GM18870 (cell line): ENCODE data around the gene FASTK.

Source experiments
- ATAC-seq: cut with Tn5 transposase; IDR thresholded peaks from one replicate; pipeline ENCODE4 v1.9.1; 2021; ENCODE audit warnings: moderate library complexity; ENCODE audit not compliant: unreplicated experiment

FASTK gene

GRCh38 chr7:151068069-151068773, 12.4 kb downstream of the FASTK start:
- ATAC-seq = no peak

- ATAC-seq = no peak
Observed at GRCh38 chr7:151066273-151066974, 14.2 kb downstream of the FASTK start.

DNA sequence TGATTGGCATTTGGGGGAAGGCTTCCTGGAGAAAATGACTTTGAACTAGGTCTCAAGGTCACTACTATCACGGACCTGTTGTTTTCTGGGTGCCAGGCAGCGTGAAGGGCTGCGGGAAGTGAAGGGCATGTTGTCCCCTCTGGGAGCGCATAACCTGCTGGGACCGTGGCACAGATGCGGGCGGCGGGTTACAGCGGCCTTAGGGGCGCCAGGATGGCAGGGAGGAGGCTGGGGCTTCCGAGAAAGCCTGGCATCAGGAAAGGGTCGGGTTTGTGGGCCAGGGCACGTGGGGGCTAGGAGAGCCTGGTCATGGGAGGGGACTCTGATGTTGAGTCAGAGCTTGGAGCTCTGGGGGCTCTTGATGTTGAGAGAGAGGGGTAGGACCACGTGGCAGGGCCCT, 15.1 kb downstream of the FASTK start:
- ATAC-seq = no peak

DNA sequence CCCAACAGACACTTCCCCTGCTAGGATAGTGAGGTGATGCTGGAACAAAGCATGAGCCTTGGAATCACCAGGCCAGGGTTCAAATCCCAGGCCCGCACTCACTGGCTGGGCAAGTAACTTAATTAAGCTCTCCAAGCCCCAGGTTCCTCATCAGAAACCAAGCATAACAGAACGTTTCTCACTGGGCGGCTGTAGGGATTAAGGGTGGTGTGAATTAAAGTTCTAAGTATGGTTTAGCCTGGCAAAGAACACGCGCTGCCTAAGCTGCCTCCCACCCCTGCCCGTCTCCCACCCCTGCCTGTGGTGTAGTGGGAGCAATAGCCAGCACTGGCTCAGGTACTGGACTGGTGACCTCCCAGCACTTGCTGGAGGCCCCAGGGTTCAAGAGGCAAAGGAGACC, 15.6 kb downstream of the FASTK start:
- ATAC-seq = no peak

DNA sequence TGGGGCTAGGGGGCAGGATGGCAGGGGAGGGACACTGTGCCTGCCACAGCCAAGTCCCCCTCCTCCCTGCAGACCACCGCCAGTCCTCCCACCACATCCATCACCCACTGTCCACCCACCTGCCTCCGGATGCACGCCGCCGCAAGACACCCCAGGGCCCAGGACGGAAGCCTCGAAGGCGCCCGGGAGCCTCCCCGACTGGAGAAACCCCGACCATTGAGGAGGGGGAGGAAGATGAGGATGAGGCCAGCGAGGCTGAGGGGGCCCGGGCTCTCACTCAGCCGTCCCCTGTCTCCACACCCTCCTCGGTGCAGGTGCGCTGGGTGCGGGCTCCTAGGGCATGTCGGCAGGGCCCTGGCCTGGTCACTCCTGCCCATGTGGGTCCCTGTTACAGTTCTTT, 16.2 kb downstream of the FASTK start:
- no peak for ATAC-seq

DNA sequence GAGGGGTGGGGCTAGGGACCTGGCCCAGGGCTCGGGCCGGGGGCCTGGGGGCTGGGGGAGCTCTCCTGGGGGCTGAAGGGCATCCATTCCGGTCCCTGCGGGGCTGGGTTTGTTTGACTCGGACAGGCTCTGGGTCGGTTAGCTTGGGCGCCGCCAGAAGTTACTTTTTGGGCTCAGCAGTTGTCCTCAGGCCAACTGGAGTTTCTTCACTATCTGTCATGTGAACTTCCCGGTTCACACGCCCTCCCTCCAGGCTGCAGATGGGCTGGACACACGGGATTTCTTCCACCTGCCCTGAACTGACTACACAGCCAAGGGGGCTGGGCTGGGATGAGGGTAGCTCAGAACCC, 17.4 kb downstream of the FASTK start:
- ATAC-seq = no peak

DNA sequence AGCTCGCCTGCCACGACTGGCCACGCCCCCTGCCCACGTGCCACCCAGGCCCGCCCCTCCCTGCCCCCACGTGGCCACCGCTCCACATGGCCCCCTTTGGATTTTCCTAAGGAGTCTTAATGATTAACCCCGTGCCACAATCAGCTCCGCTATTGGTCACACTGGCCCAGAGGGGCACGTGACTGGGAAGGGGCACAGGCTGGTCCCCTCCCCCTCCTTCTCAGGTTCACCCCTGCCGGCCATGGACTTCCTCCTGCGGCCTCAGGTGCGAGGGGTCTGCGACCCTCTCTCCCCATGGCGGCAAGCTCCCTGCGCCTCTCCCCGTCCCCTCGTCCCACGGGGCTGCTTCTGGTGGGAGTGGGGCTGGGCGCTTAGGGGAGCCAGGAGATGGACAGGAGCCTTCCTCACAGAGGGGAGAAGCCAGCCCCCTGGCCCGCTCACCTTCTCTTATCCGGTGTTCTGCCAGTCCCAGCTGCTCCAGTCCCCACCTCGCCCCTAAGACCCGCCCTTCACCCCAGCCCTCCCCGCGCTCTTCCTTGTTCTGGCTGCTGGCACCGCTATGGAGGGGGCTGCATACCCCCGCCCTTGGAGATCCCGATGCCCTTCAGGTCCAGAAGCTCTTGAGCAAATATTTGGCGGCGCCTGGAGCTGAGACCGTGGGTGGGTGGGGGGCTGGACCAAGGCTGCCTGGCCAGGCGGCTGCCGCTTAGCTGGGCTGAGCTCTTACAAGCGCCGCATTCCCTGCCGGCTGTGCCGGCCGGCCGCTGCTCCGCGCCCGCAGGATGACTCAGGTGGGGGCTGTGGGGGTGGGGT, 18.0 kb downstream of the FASTK start:
- ATAC-seq = no peak

DNA sequence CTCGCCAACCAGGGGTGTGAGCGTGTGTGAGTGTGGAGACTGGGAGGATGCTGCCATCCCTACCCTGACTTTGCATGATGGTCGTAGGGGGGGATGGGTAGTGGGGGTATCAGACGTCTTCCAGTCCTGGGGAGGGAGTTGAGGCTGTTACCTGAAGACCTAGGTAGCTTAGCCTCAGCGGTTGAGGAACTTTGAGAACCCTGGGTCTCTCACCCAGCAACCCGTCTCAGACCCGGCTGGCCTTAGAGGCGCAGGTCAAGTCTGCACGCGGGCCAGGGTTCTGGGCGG, 18.6 kb downstream of the FASTK start:
- ATAC-seq = no peak

GRCh38 chr7:151061213-151062110, 19.1 kb downstream of the FASTK start:
- ATAC-seq = no peak

GRCh38 chr7:151060416-151061212, 20.0 kb downstream of the FASTK start:
- no peak for ATAC-seq

GRCh38 chr7:151060113-151060415, 20.5 kb downstream of the FASTK start:
- no peak for ATAC-seq

- ATAC-seq = no peak
Observed at GRCh38 chr7:151059367-151060112, 21.1 kb downstream of the FASTK start, which contains the start of gene SLC4A2. TSS of gene SLC4A2 (plus strand) at chr7:151059589. CDS start at chr7:151061988, 2,399 bp downstream.

- no peak for ATAC-seq
Observed at GRCh38 chr7:151058781-151059366, 21.7 kb downstream of the FASTK start.

- ATAC-seq = peak; percentile 79
Observed at GRCh38 chr7:151057989-151058780, 22.4 kb downstream of the FASTK start.

DNA sequence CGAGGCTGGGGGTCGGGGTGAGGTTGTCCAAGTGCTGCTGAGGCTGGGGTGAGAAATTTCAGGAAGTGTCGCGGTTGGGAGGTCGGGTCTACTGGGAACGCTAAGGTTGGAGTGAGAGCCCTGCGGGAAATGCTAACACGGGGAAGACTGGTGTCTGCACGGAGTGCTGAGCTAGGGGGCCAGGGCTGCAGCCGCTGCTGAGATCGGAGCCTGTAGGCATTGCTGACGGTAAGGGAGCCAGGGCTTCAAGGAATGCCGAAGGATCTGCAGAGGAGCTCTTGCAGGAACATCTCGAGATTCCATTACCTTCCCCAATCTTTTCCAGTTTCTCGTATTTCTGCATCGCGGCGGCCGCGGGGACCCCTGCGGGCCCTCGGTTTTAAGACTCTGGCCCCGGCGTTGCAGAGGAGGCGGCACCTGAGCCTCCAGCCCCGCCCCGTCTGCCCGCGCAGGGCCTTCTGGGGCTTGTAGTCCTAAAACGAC, 23.1 kb downstream of the FASTK start, which contains the start of gene CDK5:
TSS of gene CDK5 (minus strand) at position 392 of the 483 bp plus-strand sequence. CDS start at position 343, 49 bp downstream.
- peak; percentile 30 for ATAC-seq

DNA sequence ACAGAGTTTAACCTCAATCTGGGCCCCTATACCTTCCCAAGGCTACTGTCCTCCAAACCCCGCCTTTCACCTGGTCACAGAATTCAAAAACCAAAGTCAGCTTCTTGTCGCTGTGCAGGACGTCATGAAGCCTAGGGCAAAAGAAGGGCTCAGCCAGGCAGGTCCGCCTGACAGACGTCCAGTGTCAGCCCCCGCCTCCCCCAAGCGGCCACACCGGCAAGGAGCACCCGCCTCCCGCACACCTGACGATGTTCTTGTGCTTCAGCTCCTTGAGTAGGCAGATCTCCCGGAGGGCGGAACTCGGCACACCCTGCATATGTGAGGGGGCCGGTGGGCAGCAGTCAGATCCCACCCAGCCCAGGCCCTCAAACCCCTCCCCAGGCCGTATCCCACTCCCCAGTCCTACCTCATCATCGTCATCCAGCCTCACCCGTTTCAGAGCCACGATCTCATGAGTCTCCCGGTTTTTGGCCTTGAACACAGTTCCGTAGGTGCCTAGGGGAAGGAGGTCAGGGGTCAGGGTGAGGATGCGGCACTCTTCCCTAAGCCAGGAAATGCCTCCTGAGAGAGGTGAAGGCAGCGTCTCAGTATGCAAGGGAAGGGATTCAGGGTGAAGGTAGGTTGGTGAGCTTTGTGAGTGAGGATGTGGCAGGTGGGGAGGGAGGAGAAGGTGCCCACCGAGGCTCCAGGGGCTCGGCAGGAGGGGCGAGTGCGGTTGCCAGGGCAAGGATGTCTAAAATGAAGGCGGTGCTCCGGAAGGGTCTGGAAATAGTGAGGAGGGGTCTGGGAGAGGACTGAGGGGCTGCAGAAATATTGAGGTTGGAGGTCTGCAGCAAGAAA, 23.7 kb downstream of the FASTK start:
- ATAC-seq = no peak

DNA sequence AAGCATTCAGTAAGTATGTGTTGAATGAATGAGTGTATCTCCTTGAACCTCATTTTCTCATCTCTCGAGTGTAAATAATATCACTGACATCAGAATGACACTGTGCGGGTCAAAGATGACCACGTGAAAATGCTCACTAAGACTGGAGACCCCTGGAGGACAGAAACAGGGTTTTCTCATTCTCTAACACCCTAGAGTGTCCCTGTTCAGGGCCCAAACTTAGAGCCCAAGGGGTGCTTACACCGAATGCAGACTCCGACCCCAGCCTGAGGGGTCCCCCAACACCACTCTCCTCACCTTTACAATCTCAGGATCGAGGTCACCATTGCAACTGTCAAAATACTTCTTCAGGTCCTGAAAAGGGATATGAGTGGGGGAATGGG, 24.3 kb downstream of the FASTK start:
- no peak for ATAC-seq
